Occipital lobe (tissue), 2 donors: ENCODE results near the gene NUP133. TPM values are rescaled to one million over a fixed set of nuclear protein-coding genes. Genes with fewer than 3 reads are reported as not detected.
"Not testable (repeated sequence)": the region's sequence is repeated elsewhere in the genome, so short reads cannot be mapped to it uniquely, and the experiment has no call there.

Experiments
- DNase-seq: peaks from one replicate; lab custom pipeline; 2025; lab: John Stamatoyannopoulos, UW
- total RNA-seq: library from RNA; depleted of rRNA; stranded (reverse); fragments of >200 nt; gene quantifications from one replicate; pipeline ENCODE4 v1.2.3, GENCODE V29; 2014

Gene NUP133
- total RNA-seq, 1 donor from 2014 or later: 63.9 TPM

GRCh38 chr1:229420224-229420623 is 87.9 kb downstream of the NUP133 start:
- DNase-seq: no peak

- not testable (repeated sequence) for DNase-seq
Observed at GRCh38 chr1:229418586-229418985, 89.6 kb downstream of the NUP133 start.

GRCh38 chr1:229412810-229413209 is 95.3 kb downstream of the NUP133 start:
- DNase-seq: not testable (repeated sequence)

GRCh38 chr1:229412056-229412455 is 96.1 kb downstream of the NUP133 start:
- no peak for DNase-seq

GRCh38 chr1:229411434-229412055 is 96.6 kb downstream of the NUP133 start:
- no peak for DNase-seq

- DNase-seq: peak; percentile 89
Observed at GRCh38 chr1:229410692-229411433, 97.3 kb downstream of the NUP133 start.

GRCh38 chr1:229410370-229410691 is 97.8 kb downstream of the NUP133 start:
- no peak for DNase-seq

- DNase-seq: no peak
Observed at GRCh38 chr1:229409616-229410369, 98.3 kb downstream of the NUP133 start.

- peak; percentile 51 for DNase-seq
Observed at GRCh38 chr1:229408458-229409037, 99.6 kb downstream of the NUP133 start.

- no peak for DNase-seq
Observed at GRCh38 chr1:229407206-229408026, 100.7 kb downstream of the NUP133 start.

GRCh38 chr1:229406798-229407197 is 101.3 kb downstream of the NUP133 start:
- DNase-seq: no peak

GRCh38 chr1:229403573-229403972 is 104.6 kb downstream of the NUP133 start:
- DNase-seq: no peak

GRCh38 chr1:229402993-229403392 is 105.1 kb downstream of the NUP133 start:
- no peak for DNase-seq

GRCh38 chr1:229402329-229402728 is 105.8 kb downstream of the NUP133 start:
- not testable (repeated sequence) for DNase-seq

GRCh38 chr1:229397762-229398161 is 110.4 kb downstream of the NUP133 start:
- DNase-seq: no peak

- DNase-seq: no peak
Observed at GRCh38 chr1:229396585-229397206, 111.4 kb downstream of the NUP133 start.

GRCh38 chr1:229394517-229394916 is 113.6 kb downstream of the NUP133 start:
- not testable (repeated sequence) for DNase-seq

- DNase-seq: no peak
Observed at GRCh38 chr1:229392936-229393335, 115.2 kb downstream of the NUP133 start.
